Measurements from ENCODE around the gene XPC. TPM values are rescaled to one million over a fixed set of nuclear protein-coding genes. Genes with fewer than 3 reads are reported as not detected.
"Not testable (repeated sequence)": the region's sequence is repeated elsewhere in the genome, so short reads cannot be mapped to it uniquely, and the experiment has no call there.

Gene XPC
- total RNA-seq, 1 experiment from 2014 or later = 57.2 TPM

GRCh38 chr3:14122301-14122700 lies 56.1 kb downstream of the XPC start:
- peaks cover 29% of the 10 kb centered on the region for H3K4me1 ChIP-seq (ENCODE audit: insufficient read depth, low read length, poor library complexity, severe bottlenecking)
- no peaks in the 10 kb centered on the region for H3K9me3 ChIP-seq (ENCODE audit: low read depth, low read length, poor library complexity, severe bottlenecking)
- no peak for DNase-seq (ENCODE audit: low spot score)
- H3K27me3 ChIP-seq (replicated peaks; ENCODE audit: insufficient read depth, low read depth, low read length, poor library complexity) = no peaks in the 10 kb centered on the region
- H3K36me3 ChIP-seq (ENCODE audit: insufficient read depth, low read length, poor library complexity, severe bottlenecking) = peaks cover 3% of the 10 kb centered on the region
- no TSS peak for BruUV-seq (replicated peaks)
- CTCF ChIA-PET = no interaction called here
- H3K27ac ChIP-seq (ENCODE audit: low read depth, low read length, poor library complexity, severe bottlenecking) = no peak overlapping the region
- POLR2A ChIA-PET (ENCODE audit: low non-redundant PET) = no interaction called here
- no peak overlapping the region for H3K4me3 ChIP-seq (ENCODE audit: low read depth, low read length, poor library complexity, severe bottlenecking)
- TF ChIP-seq, protein P1, sequence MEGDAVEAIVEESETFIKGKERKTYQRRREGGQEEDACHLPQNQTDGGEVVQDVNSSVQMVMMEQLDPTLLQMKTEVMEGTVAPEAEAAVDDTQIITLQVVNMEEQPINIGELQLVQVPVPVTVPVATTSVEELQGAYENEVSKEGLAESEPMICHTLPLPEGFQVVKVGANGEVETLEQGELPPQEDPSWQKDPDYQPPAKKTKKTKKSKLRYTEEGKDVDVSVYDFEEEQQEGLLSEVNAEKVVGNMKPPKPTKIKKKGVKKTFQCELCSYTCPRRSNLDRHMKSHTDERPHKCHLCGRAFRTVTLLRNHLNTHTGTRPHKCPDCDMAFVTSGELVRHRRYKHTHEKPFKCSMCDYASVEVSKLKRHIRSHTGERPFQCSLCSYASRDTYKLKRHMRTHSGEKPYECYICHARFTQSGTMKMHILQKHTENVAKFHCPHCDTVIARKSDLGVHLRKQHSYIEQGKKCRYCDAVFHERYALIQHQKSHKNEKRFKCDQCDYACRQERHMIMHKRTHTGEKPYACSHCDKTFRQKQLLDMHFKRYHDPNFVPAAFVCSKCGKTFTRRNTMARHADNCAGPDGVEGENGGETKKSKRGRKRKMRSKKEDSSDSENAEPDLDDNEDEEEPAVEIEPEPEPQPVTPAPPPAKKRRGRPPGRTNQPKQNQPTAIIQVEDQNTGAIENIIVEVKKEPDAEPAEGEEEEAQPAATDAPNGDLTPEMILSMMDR (conservative IDR thresholded peaks at IDR 0.05; ENCODE audit: low read depth, low read length) = no peak
- no peak for TF ChIP-seq EZH2 (IDR thresholded peaks at IDR 0.05; ENCODE audit: borderline replicate concordance, low read depth, low read length, poor library complexity, severe bottlenecking)
- intact Hi-C loops (cut with micrococcal nuclease; ENCODE audit: unreplicated experiment) = no loop called here

GRCh38 chr3:14121859-14122258 lies 56.5 kb downstream of the XPC start:
- ChIA-PET CTCF (no interaction called here), POLR2A (ENCODE audit: low non-redundant PET) (no interaction called here)
- no peak for DNase-seq (ENCODE audit: low spot score)
- no peaks in the 10 kb centered on the region for H3K36me3 ChIP-seq (ENCODE audit: insufficient read depth, low read length, poor library complexity, severe bottlenecking)
- H3K27me3 ChIP-seq (replicated peaks; ENCODE audit: insufficient read depth, low read depth, low read length, poor library complexity) = no peaks in the 10 kb centered on the region
- TF ChIP-seq EZH2 (IDR thresholded peaks at IDR 0.05; ENCODE audit: borderline replicate concordance, low read depth, low read length, poor library complexity, severe bottlenecking) = no peak
- TF ChIP-seq, protein P1 (conservative IDR thresholded peaks at IDR 0.05; ENCODE audit: low read depth, low read length) = no peak
- H3K4me1 ChIP-seq (ENCODE audit: insufficient read depth, low read length, poor library complexity, severe bottlenecking) = peaks cover 29% of the 10 kb centered on the region
- H3K27ac ChIP-seq (ENCODE audit: low read depth, low read length, poor library complexity, severe bottlenecking) = no peak overlapping the region
- intact Hi-C loops (cut with micrococcal nuclease; ENCODE audit: unreplicated experiment) = no loop called here
- no peak overlapping the region for H3K4me3 ChIP-seq (ENCODE audit: low read depth, low read length, poor library complexity, severe bottlenecking)
- no peaks in the 10 kb centered on the region for H3K9me3 ChIP-seq (ENCODE audit: low read depth, low read length, poor library complexity, severe bottlenecking)
- BruUV-seq (replicated peaks) = no TSS peak

GRCh38 chr3:14120921-14121448 lies 57.4 kb downstream of the XPC start:
- BruUV-seq (replicated peaks); H3K27me3 ChIP-seq (replicated peaks; ENCODE audit: insufficient read depth, low read depth, low read length, poor library complexity); H3K4me3 ChIP-seq (ENCODE audit: low read depth, low read length, poor library complexity, severe bottlenecking); H3K36me3 ChIP-seq (ENCODE audit: insufficient read depth, low read length, poor library complexity, severe bottlenecking); H3K9me3 ChIP-seq (ENCODE audit: low read depth, low read length, poor library complexity, severe bottlenecking); intact Hi-C loops (cut with micrococcal nuclease; ENCODE audit: unreplicated experiment); H3K27ac ChIP-seq (ENCODE audit: low read depth, low read length, poor library complexity, severe bottlenecking); CTCF ChIA-PET; DNase-seq (ENCODE audit: low spot score): not testable (repeated sequence)
- POLR2A ChIA-PET (ENCODE audit: low non-redundant PET) = interaction anchor here (0.6 kb wide), 1 partner anchor 172 kb away, joined by 3 read pairs; no protein-coding TSS in a partner anchor
- H3K4me1 ChIP-seq (ENCODE audit: insufficient read depth, low read length, poor library complexity, severe bottlenecking) = peaks cover 23% of the 10 kb centered on the region
